HepG2 (cell line): Measurements from ENCODE around the gene C19orf85. TPM values are rescaled to one million over a fixed set of nuclear protein-coding genes. Genes with fewer than 3 reads are reported as not detected.

ENCODE experiments used
- HDAC2 ChIP-seq: sonication (generic); formaldehyde crosslinking; IDR thresholded peaks from 2 replicates; pipeline ENCODE4 v1.4.0; 2020; ENCODE audit warnings: missing genetic modification reagents
- MAX ChIP-seq: IDR thresholded peaks from 2 replicates; pipeline ENCODE4 v1.6.1; 2012; ENCODE audit warnings: inconsistent platforms
- USF2 ChIP-seq, 2 experiments: sonication (generic) in 1 of 2; formaldehyde crosslinking in 1 of 2; IDR thresholded peaks; 2 replicates each; pipeline versions ENCODE4 v1.5.1 to v1.6.1; 2011 to 2020; ENCODE audit warnings: borderline replicate concordance in 1 of 2, low read depth in 1 of 2, low read length in 1 of 2, mild to moderate bottlenecking in 1 of 2, missing genetic modification reagents in 1 of 2, moderate library complexity in 1 of 2
- ZNF329 ChIP-seq: sonication (generic); formaldehyde crosslinking; IDR thresholded peaks from 2 replicates; pipeline ENCODE4 v1.9.0; 2021; ENCODE audit warnings: low read depth, mild to moderate bottlenecking, missing genetic modification reagents
- ZNF337 ChIP-seq: sonication (generic); formaldehyde crosslinking; IDR thresholded peaks from 2 replicates; pipeline ENCODE4 v1.5.1; 2020; ENCODE audit warnings: missing genetic modification reagents, low read depth, mild to moderate bottlenecking, borderline replicate concordance
- ZNF441 ChIP-seq: sonication (generic); formaldehyde crosslinking; IDR thresholded peaks from 2 replicates; pipeline ENCODE4 v1.7.0; 2021; ENCODE audit warnings: missing genetic modification reagents, borderline replicate concordance
- polyA plus RNA-seq, 8 experiments: library from polyadenylated mRNA; depleted of rRNA in 3 of 8; stranded (reverse) in 7 of 8; unstranded in 1 of 8; fragments of >200 nt; fragmentation: Illumina TruSeq in 4 of 8; extraction: Trizol in 4 of 8; gene quantifications; 2 replicates each; pipeline versions ENCODE4 v1.2.1 to v1.2.3, GENCODE V29; 2011 to 2016; ENCODE audit warnings: low read depth in 4 of 8, missing spikeins in 1 of 8, mixed read lengths in 1 of 8; ENCODE audit not compliant: insufficient read depth in 1 of 8
- total RNA-seq, 5 experiments: library from RNA; depleted of rRNA; stranded (reverse); fragments of >200 nt; fragmentation: Illumina TruSeq; extraction: Trizol; gene quantifications; 2 replicates each; pipeline ENCODE4 v1.2.3, GENCODE V29; 2016; ENCODE audit warnings: low read depth in 1 of 5
- TF ChIP-seq, protein P1 (sequence below): sonication (generic); formaldehyde crosslinking; IDR thresholded peaks from 2 replicates; pipeline ENCODE4 v1.4.0; 2020; ENCODE audit warnings: missing genetic modification reagents, borderline replicate concordance
- TF ChIP-seq, protein P2 (sequence below): sonication (generic); formaldehyde crosslinking; IDR thresholded peaks from 2 replicates; pipeline ENCODE4 v1.5.1; 2020; ENCODE audit warnings: mild to moderate bottlenecking, missing genetic modification reagents
- TF ChIP-seq, protein P3 (sequence below): sonication (generic); formaldehyde crosslinking; IDR thresholded peaks from 2 replicates; pipeline ENCODE4 v1.5.0; 2020; ENCODE audit warnings: mild to moderate bottlenecking, missing genetic modification reagents
- TF ChIP-seq, protein P4 (sequence below): sonication (generic); formaldehyde crosslinking; IDR thresholded peaks from 2 replicates; pipeline ENCODE4 v1.9.0; 2021; ENCODE audit warnings: missing genetic modification reagents, borderline replicate concordance

C19orf85 gene
- total and polyA plus RNA-seq, 2 of the 13 experiments (the other 11 are each of a cell fraction or from before 2014, with no cell fraction given) = not detected

DNA sequence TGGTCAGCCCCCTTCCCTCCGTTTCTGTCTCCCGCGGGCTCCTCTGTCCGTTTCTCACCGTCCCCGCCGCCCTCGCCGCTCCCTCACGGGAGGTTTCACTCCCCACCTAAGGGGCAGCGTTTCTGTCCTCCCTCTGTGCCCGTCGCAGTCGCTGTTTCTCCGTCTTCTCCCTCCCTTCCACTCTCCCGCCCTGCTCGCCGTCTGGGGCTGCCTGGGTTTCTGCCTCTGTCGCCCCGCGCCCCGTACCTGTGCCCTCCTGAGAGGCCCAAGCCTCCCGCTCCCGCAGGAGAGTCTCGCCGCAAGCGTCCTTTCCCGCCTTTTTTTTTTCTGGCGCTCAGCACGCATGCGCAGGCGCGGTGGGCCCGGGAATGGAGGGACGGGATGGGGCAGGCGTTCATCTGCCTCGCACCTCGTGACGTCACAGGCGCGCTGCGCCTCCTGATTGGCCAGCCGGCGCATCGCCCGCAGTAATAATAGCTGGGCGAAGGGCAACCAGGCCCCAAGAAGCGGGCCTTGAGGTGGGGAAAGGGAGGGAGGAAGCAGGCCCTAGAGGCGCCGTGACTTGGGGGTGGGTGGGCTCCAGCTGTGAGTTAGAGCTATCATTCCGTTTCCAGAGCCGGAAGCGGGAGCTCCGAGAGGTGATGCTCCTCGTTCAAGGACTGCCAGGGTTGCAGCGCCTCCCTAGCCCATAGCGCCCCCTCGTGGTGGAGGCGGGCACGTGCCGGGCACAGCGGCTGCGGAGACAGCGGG lies 39.1 kb upstream of the C19orf85 start (continued):
- TF ChIP-seq, protein P1, sequence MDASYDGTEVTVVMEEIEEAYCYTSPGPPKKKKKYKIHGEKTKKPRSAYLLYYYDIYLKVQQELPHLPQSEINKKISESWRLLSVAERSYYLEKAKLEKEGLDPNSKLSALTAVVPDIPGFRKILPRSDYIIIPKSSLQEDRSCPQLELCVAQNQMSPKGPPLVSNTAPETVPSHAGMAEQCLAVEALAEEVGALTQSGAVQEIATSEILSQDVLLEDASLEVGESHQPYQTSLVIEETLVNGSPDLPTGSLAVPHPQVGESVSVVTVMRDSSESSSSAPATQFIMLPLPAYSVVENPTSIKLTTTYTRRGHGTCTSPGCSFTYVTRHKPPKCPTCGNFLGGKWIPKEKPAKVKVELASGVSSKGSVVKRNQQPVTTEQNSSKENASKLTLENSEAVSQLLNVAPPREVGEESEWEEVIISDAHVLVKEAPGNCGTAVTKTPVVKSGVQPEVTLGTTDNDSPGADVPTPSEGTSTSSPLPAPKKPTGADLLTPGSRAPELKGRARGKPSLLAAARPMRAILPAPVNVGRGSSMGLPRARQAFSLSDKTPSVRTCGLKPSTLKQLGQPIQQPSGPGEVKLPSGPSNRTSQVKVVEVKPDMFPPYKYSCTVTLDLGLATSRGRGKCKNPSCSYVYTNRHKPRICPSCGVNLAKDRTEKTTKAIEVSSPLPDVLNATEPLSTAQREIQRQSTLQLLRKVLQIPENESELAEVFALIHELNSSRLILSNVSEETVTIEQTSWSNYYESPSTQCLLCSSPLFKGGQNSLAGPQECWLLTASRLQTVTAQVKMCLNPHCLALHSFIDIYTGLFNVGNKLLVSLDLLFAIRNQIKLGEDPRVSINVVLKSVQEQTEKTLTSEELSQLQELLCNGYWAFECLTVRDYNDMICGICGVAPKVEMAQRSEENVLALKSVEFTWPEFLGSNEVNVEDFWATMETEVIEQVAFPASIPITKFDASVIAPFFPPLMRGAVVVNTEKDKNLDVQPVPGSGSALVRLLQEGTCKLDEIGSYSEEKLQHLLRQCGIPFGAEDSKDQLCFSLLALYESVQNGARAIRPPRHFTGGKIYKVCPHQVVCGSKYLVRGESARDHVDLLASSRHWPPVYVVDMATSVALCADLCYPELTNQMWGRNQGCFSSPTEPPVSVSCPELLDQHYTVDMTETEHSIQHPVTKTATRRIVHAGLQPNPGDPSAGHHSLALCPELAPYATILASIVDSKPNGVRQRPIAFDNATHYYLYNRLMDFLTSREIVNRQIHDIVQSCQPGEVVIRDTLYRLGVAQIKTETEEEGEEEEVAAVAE (CRISPR knock-in tag) = no peak; the same call in 1 of the 2 replicates
- TF ChIP-seq ZNF329 = no peak
- TF ChIP-seq MAX = peak; percentile 82
- peak; percentile 46; the same call in 1 of the 2 replicates for TF ChIP-seq USF2 (IDR thresholded peaks at IDR 0.05; ENCODE audit: low read depth, low read length)
- peak; percentile 41; the same call in 1 of the 2 replicates for TF ChIP-seq USF2 (CRISPR knock-in tag; IDR thresholded peaks at IDR 0.05; ENCODE audit: borderline replicate concordance)
- no peak for TF ChIP-seq ZNF441
- TF ChIP-seq, protein P2, sequence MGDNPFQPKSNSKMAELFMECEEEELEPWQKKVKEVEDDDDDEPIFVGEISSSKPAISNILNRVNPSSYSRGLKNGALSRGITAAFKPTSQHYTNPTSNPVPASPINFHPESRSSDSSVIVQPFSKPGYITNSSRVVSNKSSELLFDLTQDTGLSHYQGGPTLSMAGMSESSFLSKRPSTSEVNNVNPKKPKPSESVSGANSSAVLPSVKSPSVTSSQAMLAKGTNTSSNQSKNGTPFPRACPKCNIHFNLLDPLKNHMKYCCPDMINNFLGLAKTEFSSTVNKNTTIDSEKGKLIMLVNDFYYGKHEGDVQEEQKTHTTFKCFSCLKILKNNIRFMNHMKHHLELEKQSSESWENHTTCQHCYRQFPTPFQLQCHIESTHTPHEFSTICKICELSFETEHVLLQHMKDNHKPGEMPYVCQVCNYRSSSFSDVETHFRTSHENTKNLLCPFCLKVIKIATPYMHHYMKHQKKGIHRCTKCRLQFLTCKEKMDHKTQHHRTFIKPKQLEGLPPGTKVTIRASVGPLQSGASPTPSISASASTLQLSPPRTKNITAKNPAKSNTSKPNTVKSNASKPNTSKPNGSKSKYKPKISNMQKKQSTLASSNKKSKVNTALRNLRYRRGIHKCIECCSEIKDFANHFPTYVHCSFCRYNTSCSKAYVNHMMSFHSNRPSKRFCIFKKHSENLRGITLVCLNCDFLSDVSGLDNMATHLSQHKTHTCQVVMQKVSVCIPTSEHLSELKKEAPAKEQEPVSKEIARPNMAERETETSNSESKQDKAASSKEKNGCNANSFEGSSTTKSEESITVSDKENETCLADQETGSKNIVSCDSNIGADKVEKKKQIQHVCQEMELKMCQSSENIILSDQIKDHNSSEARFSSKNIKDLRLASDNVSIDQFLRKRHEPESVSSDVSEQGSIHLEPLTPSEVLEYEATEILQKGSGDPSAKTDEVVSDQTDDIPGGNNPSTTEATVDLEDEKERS = 0 out of 2 replicates have a peak, but pooled peaks have one; percentile 38
- no peak for TF ChIP-seq HDAC2 (CRISPR knock-in tag)
- TF ChIP-seq ZNF337 = no peak
- TF ChIP-seq, protein P3, sequence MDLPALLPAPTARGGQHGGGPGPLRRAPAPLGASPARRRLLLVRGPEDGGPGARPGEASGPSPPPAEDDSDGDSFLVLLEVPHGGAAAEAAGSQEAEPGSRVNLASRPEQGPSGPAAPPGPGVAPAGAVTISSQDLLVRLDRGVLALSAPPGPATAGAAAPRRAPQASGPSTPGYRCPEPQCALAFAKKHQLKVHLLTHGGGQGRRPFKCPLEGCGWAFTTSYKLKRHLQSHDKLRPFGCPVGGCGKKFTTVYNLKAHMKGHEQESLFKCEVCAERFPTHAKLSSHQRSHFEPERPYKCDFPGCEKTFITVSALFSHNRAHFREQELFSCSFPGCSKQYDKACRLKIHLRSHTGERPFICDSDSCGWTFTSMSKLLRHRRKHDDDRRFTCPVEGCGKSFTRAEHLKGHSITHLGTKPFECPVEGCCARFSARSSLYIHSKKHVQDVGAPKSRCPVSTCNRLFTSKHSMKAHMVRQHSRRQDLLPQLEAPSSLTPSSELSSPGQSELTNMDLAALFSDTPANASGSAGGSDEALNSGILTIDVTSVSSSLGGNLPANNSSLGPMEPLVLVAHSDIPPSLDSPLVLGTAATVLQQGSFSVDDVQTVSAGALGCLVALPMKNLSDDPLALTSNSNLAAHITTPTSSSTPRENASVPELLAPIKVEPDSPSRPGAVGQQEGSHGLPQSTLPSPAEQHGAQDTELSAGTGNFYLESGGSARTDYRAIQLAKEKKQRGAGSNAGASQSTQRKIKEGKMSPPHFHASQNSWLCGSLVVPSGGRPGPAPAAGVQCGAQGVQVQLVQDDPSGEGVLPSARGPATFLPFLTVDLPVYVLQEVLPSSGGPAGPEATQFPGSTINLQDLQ (CRISPR knock-in tag) = no peak
- TF ChIP-seq, protein P4, sequence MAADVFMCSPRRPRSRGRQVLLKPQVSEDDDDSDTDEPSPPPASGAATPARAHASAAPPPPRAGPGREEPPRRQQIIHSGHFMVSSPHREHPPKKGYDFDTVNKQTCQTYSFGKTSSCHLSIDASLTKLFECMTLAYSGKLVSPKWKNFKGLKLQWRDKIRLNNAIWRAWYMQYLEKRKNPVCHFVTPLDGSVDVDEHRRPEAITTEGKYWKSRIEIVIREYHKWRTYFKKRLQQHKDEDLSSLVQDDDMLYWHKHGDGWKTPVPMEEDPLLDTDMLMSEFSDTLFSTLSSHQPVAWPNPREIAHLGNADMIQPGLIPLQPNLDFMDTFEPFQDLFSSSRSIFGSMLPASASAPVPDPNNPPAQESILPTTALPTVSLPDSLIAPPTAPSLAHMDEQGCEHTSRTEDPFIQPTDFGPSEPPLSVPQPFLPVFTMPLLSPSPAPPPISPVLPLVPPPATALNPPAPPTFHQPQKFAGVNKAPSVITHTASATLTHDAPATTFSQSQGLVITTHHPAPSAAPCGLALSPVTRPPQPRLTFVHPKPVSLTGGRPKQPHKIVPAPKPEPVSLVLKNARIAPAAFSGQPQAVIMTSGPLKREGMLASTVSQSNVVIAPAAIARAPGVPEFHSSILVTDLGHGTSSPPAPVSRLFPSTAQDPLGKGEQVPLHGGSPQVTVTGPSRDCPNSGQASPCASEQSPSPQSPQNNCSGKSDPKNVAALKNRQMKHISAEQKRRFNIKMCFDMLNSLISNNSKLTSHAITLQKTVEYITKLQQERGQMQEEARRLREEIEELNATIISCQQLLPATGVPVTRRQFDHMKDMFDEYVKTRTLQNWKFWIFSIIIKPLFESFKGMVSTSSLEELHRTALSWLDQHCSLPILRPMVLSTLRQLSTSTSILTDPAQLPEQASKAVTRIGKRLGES (CRISPR knock-in tag) = no peak
